AG04449 (cell line): ENCODE measurements around the gene SYMPK.

ENCODE experiments used
- CTCF ChIA-PET: fragments of 350-600 bp; formaldehyde crosslinking; extraction: SDS; loops from one replicate; lab custom pipeline; 2021; ENCODE audit warnings: antibody characterized with exemption; lab: Yijun Ruan, JAX
- POLR2A ChIA-PET: fragments of 400-600, 350-600 bp; formaldehyde crosslinking; extraction: SDS; loops from one replicate; lab custom pipeline; 2020; ENCODE audit warnings: antibody characterized with exemption, inconsistent platforms; lab: Yijun Ruan, JAX
- DNase-seq: peaks from one replicate; pipeline ENCODE4 v3.0.0-alpha.2; 2010; ENCODE audit warnings: low read depth, low spot score
- H3K4me3 ChIP-seq: 2 replicates; pipeline ENCODE4 v1.5.1; 2011; ENCODE audit warnings: low read depth, mild to moderate bottlenecking, control low read depth, low read length
- TF ChIP-seq, protein P1 (sequence below): IDR thresholded peaks from one replicate; pipeline ENCODE4 v1.5.1; 2011; ENCODE audit warnings: mild to moderate bottlenecking, moderate library complexity, low read length, control low read depth, inconsistent platforms; ENCODE audit not compliant: insufficient read depth; ENCODE audit errors: missing control alignments

SYMPK gene

GRCh38 chr19:45883586-45883880 is 20.6 kb upstream of the SYMPK start:
- POLR2A ChIA-PET: no interaction called here
- DNase-seq: no peak
- H3K4me3 ChIP-seq: peak overlapping the region; percentile 29; the same call in 1 of the 2 replicates
- CTCF ChIA-PET: interaction anchor here (1.2 to 10.0 kb wide), 12 partner anchors 9 to 380 kb away, joined by 3 to 95 read pairs (median 7); partner anchors contain the start of genes FOXA3, MYPOP, RSPH6A and SIX5
- TF ChIP-seq, protein P1, sequence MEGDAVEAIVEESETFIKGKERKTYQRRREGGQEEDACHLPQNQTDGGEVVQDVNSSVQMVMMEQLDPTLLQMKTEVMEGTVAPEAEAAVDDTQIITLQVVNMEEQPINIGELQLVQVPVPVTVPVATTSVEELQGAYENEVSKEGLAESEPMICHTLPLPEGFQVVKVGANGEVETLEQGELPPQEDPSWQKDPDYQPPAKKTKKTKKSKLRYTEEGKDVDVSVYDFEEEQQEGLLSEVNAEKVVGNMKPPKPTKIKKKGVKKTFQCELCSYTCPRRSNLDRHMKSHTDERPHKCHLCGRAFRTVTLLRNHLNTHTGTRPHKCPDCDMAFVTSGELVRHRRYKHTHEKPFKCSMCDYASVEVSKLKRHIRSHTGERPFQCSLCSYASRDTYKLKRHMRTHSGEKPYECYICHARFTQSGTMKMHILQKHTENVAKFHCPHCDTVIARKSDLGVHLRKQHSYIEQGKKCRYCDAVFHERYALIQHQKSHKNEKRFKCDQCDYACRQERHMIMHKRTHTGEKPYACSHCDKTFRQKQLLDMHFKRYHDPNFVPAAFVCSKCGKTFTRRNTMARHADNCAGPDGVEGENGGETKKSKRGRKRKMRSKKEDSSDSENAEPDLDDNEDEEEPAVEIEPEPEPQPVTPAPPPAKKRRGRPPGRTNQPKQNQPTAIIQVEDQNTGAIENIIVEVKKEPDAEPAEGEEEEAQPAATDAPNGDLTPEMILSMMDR: no peak

DNA sequence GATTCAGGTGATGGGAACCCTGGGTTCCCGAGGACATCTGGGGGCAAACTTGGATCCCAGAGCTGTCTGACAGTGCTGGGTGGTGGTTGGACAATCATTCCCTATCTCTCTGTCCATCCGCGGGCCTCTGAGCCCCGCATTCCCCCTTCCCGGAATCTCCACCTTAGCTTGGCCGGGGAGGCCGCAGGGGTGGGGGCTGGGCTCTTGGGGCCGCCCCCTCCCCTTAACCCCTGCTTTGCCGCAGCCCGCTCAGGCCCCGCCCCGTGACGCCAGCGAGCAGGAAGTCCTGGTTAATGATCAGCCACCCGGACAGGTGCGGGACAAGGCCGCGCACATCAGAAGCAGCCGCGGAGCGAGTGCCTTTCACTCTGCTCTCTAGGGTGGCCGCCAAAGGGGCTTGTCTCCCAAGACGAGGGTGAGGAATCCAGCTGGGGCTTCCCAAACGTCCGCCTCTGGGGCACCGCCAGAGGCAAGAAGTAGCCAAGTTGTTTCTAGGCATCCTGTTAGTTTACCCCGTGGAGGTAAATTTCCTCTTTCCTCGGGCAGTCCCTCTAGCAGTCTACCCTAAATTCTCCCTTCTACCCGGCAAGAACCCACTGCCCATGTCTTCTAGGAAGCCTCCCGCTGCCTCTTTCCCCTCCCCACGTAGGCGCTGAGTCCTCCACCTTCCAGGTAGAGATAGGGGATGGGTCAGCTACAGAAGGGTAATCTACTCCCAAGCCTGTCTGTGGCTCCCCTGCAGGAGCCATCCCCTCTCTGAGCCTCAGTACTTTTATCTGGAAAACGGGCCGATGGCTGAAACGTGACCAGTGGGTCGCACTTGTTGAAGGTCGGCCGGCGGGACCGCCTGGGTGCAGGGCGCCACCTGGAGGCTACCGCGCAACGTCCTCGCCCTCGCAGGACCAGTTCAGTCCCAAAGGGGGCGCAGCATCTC is 20.0 kb upstream of the SYMPK start:
- TF ChIP-seq, protein P1: peak; percentile 100
- ChIA-PET POLR2A (no interaction called here), CTCF (interaction anchor here (0.8 to 10.0 kb wide), 17 partner anchors 8 to 380 kb away, joined by 3 to 95 read pairs (median 6); partner anchors contain the start of genes FOXA3, MYPOP, RSPH6A and SIX5)
- H3K4me3 ChIP-seq: no peak overlapping the region
- peak; percentile 33 for DNase-seq

DNA sequence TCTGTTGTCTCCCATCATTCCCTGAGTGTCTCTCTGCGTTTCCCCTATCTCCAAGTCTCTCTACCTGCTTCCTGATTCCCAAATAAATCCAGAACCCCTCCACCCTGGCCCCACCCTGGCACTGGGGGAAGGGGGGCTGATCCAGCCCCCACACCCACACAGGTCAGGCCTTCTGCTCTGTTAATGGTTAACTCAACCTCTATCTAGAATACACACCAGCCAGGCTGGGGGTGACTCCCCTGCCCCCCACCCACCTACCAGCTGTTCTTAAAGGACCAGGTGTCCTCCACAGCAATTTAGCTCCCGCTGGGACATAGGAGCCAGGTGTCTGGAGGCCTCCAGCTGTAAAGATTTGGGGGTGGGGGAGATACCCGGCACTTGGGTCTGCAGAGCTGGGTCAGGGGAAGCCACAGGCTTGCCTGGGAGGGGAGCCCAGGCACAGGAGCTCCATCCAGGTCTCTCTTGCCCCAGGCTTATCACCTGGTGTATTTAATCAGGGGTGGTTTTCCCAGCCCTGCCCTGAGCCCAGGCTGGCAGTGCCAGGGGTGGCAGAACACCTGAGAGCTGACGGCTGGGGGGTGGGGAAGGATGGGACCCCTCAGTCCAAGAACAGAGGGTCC is 19.1 kb upstream of the SYMPK start:
- no peak overlapping the region for H3K4me3 ChIP-seq
- ChIA-PET CTCF (interaction anchor here (0.7 to 10.0 kb wide), 13 partner anchors 10 to 381 kb away, joined by 3 to 95 read pairs (median 6); partner anchors contain the start of genes FOXA3, RSPH6A, SIX5 and SYMPK), POLR2A (interaction anchor here (0.6 kb wide), 1 partner anchor 524 kb away, joined by 3 read pairs; no protein-coding TSS in a partner anchor)
- TF ChIP-seq, protein P1: no peak
- DNase-seq: no peak

DNA sequence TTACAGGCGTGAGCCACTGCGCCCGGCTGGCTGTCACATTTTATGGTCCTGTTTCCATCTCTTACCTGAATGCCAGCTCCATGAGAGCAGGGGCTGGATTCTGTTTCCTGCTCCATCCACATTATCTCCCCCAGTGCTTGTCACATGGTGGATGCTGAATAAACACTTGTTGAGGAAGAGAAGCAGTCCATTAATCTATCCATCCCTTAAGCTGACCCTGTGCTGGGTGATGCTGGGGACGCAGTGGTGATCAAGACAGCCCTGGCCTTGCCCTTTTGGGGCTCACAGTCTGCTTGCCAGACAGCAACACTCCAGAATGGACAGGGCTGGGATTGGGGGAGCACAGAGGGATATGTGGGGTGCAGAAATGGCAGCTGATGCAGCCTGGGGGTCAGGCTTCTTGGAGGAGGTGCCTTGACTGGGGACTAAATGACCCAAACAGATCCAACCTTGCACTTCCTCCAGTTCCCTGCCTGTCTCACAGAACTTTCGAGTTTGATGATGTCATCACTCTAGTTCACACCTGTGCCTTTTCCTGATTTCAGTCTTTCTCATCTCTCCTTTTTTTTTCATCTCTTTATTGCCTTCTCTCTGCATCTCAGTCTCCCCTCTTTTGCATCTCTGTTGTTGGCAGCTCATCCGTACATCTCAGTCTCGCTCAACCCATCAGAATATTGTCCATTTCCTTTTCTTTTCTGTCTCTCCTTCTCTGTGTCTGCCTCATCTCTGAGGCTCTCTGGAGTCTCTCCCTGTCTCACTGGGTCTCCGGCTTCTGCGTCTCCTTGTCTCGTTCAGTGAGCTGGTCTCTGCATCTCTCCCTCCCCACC is 18.3 kb upstream of the SYMPK start:
- TF ChIP-seq, protein P1: no peak
- ChIA-PET POLR2A (interaction anchor here (0.6 to 1.0 kb wide), 2 partner anchors 18 to 524 kb away, joined by 3 read pairs; partner anchors contain the start of gene SYMPK), CTCF (interaction anchor here (0.7 to 10.0 kb wide), 7 partner anchors 11 to 135 kb away, joined by 3 to 95 read pairs (median 14); partner anchors contain the start of genes FOXA3, RSPH6A, SIX5 and SYMPK)
- no peak overlapping the region for H3K4me3 ChIP-seq
- DNase-seq: no peak

- ChIA-PET CTCF (interaction anchor here (1.0 to 10.0 kb wide), 4 partner anchors 10 to 63 kb away, joined by 3 to 95 read pairs (median 64); partner anchors contain the start of genes FOXA3, RSPH6A and SYMPK), POLR2A (interaction anchor here (0.7 to 1.0 kb wide), 2 partner anchors 17 to 23 kb away, joined by 3 to 4 read pairs; partner anchors contain the start of genes MYPOP and SYMPK)
- DNase-seq: no peak
- TF ChIP-seq, protein P1: no peak
- H3K4me3 ChIP-seq: no peak overlapping the region
These were observed 17.0 kb upstream of the SYMPK start for GRCh38 chr19:45879971-45880370.
